GM23338 (cell line): ENCODE results near the gene FUZ. TPM values are rescaled to one million over a fixed set of nuclear protein-coding genes. Genes with fewer than 3 reads are reported as not detected.

ENCODE experiments used
- CTCF ChIP-seq, 2 experiments: fragments of 200-600 bp in 1 of 2; sonication (generic) in 1 of 2; conservative IDR thresholded peaks; 2 replicates each; pipeline versions ENCODE4 v1.5.1 to v1.6.1; 2016 to 2017; ENCODE audit warnings: antibody characterized with exemption in 2 of 2, low read depth in 2 of 2, mild to moderate bottlenecking in 2 of 2, moderate library complexity in 1 of 2
- EZH2phosphoT487 ChIP-seq: fragments of 200-600 bp; sonication (generic); IDR thresholded peaks from one replicate; pipeline ENCODE4 v1.8.1; 2018; ENCODE audit warnings: antibody characterized with exemption; ENCODE audit not compliant: unreplicated experiment
- NANOG ChIP-seq: IDR thresholded peaks from 2 replicates; pipeline ENCODE4 v1.6.1; 2016; ENCODE audit warnings: antibody characterized with exemption, borderline replicate concordance
- STAT1 ChIP-seq: IDR thresholded peaks from one replicate; pipeline ENCODE4 v1.6.1; 2016; ENCODE audit warnings: antibody characterized with exemption; ENCODE audit not compliant: unreplicated experiment
- ZNF331 ChIP-seq: fragments of 250-450 bp; sonication (Bioruptor Pico); IDR thresholded peaks from 2 replicates; pipeline ENCODE4 v1.5.0; 2020; ENCODE audit warnings: low read depth, mild to moderate bottlenecking, moderate library complexity
- ZNF462 ChIP-seq: fragments of 250-450 bp; sonication (Bioruptor Pico); IDR thresholded peaks from 2 replicates; pipeline ENCODE4 v1.5.0; 2020; ENCODE audit warnings: mild to moderate bottlenecking, moderate library complexity
- polyA plus RNA-seq: library from polyadenylated mRNA; unstranded; fragments of >200 nt; fragmentation: Nextera tagmentation; extraction: Ambion mirVana; gene quantifications from 2 replicates; pipeline ENCODE4 v1.2.1, GENCODE V29; 2016
- total RNA-seq: library from RNA; depleted of rRNA; stranded (reverse); fragments of >200 nt; shearing (Covaris generic); gene quantifications from 2 replicates; pipeline ENCODE4 v1.2.3, GENCODE V29; 2014

The FUZ gene
- total and polyA plus RNA-seq, 2 experiments from 2014 or later, result 24.3 to 34.8 TPM

GRCh38 chr19:49809941-49810389 is 3.1 kb downstream of the FUZ start (continued):
- TF ChIP-seq ZNF462 (CRISPR knock-in tag) (no peak), STAT1 (no peak), NANOG (no peak), ZNF331 (CRISPR knock-in tag) (no peak), CTCF (conservative IDR thresholded peaks at IDR 0.05; ENCODE audit: low read depth in 2 of 2) (no peak), EZH2phosphoT487 (no peak)
